Cardiac muscle cell (in vitro differentiated cells and primary cell): ENCODE measurements around the gene MAP7D3. TPM values are rescaled to one million over a fixed set of nuclear protein-coding genes. Genes with fewer than 3 reads are reported as not detected.
A peak's percentile ranks its signal among the peaks of the same experiment; 100 is the strongest.

Source experiments
- DNase-seq, 2 donors: peaks; one replicate each; pipeline versions ENCODE4 v3.0.0 to v3.0.0-alpha.2; 2010 to 2017; ENCODE audit warnings: low read depth in 1 of 2, low spot score in 1 of 2
- H3K27ac ChIP-seq: fragments of 200-600 bp; sonication (generic); 2 replicates; pipeline ENCODE4 v1.5.1; 2016
- H3K27me3 ChIP-seq: fragments of 200-600 bp; sonication (generic); 2 replicates; pipeline ENCODE4 v1.6.0; 2016; ENCODE audit warnings: control low read depth
- H3K36me3 ChIP-seq: fragments of 200-600 bp; sonication (generic); 2 replicates; pipeline ENCODE4 v1.5.1; 2016; ENCODE audit warnings: control low read depth
- H3K4me1 ChIP-seq: fragments of 200-600 bp; sonication (generic); 2 replicates; pipeline ENCODE4 v1.8.1; 2017; ENCODE audit warnings: low read depth, mild to moderate bottlenecking, mixed run types
- H3K4me3 ChIP-seq: fragments of 200-600 bp; sonication (generic); 2 replicates; pipeline ENCODE4 v1.5.1; 2016; ENCODE audit warnings: mild to moderate bottlenecking
- H3K9me3 ChIP-seq: fragments of 200-600 bp; sonication (generic); 2 replicates; pipeline ENCODE4 v1.5.1; 2017; ENCODE audit warnings: low read depth, mild to moderate bottlenecking, control low read depth
- CTCF ChIP-seq: IDR thresholded peaks from 2 replicates; pipeline ENCODE4 v1.5.1; 2012; ENCODE audit warnings: low read depth, mild to moderate bottlenecking, low read length
- polyA plus RNA-seq: library from polyadenylated mRNA; unstranded; fragments of >200 nt; fragmentation: Nextera tagmentation; extraction: Ambion mirVana; gene quantifications from 2 replicates; pipeline ENCODE4 v1.2.1, GENCODE V29; 2016
- total RNA-seq: library from RNA; depleted of rRNA; stranded (reverse); fragments of >200 nt; gene quantifications from 2 replicates; pipeline ENCODE4 v1.2.3, GENCODE V29; 2016

MAP7D3 gene
- total and polyA plus RNA-seq, 2 experiments from 2014 or later, result 5.7 to 10.4 TPM

- Histone ChIP-seq H3K4me3 (no peak overlapping the region), H3K4me1 (no peaks in the 10 kb centered on the region), H3K27ac (no peak overlapping the region), H3K9me3 (no peaks in the 10 kb centered on the region), H3K27me3 (no peaks in the 10 kb centered on the region), H3K36me3 (no peaks in the 10 kb centered on the region)
- peak in 1 of 2 donors; percentile 64 for DNase-seq
- TF ChIP-seq CTCF, result no peak
These were observed 40.4 kb downstream of the MAP7D3 start for GRCh38 chrX:136210806-136211205.

- DNase-seq, result peak; percentile 23 to 29
- H3K9me3 ChIP-seq, result no peaks in the 10 kb centered on the region
- H3K4me3 ChIP-seq, result no peak overlapping the region
- no peaks in the 10 kb centered on the region for H3K27me3 ChIP-seq
- TF ChIP-seq CTCF, result no peak
- H3K36me3 ChIP-seq, result no peaks in the 10 kb centered on the region
- H3K27ac ChIP-seq, result no peak overlapping the region
- no peaks in the 10 kb centered on the region for H3K4me1 ChIP-seq
These were observed 41.0 kb downstream of the MAP7D3 start for GRCh38 chrX:136210243-136210642.

- Histone ChIP-seq H3K4me1 (no peaks in the 10 kb centered on the region), H3K4me3 (no peak overlapping the region), H3K36me3 (no peaks in the 10 kb centered on the region), H3K9me3 (no peaks in the 10 kb centered on the region), H3K27ac (no peak overlapping the region), H3K27me3 (no peaks in the 10 kb centered on the region)
- DNase-seq, result no peak
- no peak for TF ChIP-seq CTCF
These were observed 41.4 kb downstream of the MAP7D3 start for GRCh38 chrX:136209751-136210150.

GRCh38 chrX:136209016-136209738 is 42.0 kb downstream of the MAP7D3 start:
- H3K27me3 ChIP-seq, result no peaks in the 10 kb centered on the region
- H3K9me3 ChIP-seq, result no peaks in the 10 kb centered on the region
- H3K27ac ChIP-seq, result no peak overlapping the region
- DNase-seq, result peak; percentile 33 to 71
- peak; percentile 62 for TF ChIP-seq CTCF
- H3K36me3 ChIP-seq, result no peaks in the 10 kb centered on the region
- no peak overlapping the region for H3K4me3 ChIP-seq
- no peaks in the 10 kb centered on the region for H3K4me1 ChIP-seq

GRCh38 chrX:136207546-136207945 is 43.7 kb downstream of the MAP7D3 start:
- no peaks in the 10 kb centered on the region for H3K4me1 ChIP-seq
- H3K27me3 ChIP-seq, result no peaks in the 10 kb centered on the region
- TF ChIP-seq CTCF, result no peak
- H3K9me3 ChIP-seq, result no peaks in the 10 kb centered on the region
- no peak overlapping the region for H3K27ac ChIP-seq
- H3K36me3 ChIP-seq, result no peaks in the 10 kb centered on the region
- no peak for DNase-seq
- no peak overlapping the region for H3K4me3 ChIP-seq
